Measurements from ENCODE around the gene GPC5.

GPC5 gene

DNA sequence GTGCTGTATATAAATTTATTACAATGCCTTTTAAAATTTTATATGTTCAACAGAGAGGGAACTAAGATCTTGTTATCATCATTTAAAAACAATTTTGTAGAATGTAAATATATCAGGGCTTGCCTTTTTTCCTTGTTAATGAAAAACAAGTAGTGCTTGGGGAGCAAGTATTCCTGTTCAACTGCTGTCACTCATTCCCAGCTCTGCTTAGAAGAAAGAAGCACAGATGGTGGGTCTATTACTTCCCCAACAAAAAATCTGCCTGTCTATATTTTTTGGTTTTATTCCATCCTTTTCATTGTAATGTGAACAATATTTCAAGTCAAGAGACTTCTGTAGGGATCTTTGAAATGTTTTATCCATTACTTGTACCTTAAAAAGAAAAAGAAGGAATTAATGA, 503.9 kb downstream of the GPC5 start:
- peak overlapping the region; percentile 13; the same call in 1 of the 2 replicates for H3K27ac ChIP-seq
- TF ChIP-seq, protein P1, sequence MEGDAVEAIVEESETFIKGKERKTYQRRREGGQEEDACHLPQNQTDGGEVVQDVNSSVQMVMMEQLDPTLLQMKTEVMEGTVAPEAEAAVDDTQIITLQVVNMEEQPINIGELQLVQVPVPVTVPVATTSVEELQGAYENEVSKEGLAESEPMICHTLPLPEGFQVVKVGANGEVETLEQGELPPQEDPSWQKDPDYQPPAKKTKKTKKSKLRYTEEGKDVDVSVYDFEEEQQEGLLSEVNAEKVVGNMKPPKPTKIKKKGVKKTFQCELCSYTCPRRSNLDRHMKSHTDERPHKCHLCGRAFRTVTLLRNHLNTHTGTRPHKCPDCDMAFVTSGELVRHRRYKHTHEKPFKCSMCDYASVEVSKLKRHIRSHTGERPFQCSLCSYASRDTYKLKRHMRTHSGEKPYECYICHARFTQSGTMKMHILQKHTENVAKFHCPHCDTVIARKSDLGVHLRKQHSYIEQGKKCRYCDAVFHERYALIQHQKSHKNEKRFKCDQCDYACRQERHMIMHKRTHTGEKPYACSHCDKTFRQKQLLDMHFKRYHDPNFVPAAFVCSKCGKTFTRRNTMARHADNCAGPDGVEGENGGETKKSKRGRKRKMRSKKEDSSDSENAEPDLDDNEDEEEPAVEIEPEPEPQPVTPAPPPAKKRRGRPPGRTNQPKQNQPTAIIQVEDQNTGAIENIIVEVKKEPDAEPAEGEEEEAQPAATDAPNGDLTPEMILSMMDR (conservative IDR thresholded peaks at IDR 0.05), result no peak

DNA sequence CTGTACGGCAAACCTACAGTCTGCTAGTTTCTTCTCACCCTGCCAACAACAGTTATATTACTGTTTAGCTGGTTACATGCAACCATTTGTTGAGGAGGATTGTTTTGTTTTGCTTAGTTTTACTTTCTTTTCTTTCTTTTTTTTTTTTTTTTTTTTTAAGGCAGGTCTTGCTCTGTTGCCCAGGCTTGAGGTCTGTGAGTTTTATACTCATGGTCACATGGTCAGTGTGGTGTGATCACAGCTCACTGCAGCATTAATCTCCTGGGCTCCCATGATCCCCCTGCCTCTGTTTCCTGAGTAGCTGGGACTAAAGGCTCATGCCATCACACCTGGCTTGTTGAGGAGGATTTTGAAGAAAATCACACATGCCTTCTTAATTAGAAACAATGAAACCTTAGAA, 505.6 kb downstream of the GPC5 start:
- no peak overlapping the region for H3K27ac ChIP-seq
- TF ChIP-seq, protein P1 (conservative IDR thresholded peaks at IDR 0.05), result no peak

DNA sequence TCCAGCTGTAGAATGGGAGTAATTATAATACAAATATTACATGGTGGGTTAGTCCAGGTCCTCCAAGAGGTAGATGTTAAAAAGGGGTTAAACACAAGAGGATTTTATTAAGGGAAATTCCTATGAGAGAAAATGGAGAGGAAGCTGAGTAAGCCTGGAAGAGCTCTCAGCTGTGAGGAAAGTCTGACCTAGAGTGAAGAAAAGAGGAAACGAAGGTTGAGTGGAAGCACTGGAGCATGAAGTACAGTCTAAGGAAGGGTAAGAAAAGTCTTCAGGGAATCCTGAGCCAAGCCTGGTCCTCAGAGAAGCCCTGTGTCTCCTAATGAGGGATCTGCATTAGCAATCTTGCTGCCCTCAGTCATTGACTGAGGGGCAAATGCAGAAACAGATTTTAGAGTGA, 506.2 kb downstream of the GPC5 start:
- TF ChIP-seq, protein P1 (conservative IDR thresholded peaks at IDR 0.05), result no peak
- H3K27ac ChIP-seq, result no peak overlapping the region

DNA sequence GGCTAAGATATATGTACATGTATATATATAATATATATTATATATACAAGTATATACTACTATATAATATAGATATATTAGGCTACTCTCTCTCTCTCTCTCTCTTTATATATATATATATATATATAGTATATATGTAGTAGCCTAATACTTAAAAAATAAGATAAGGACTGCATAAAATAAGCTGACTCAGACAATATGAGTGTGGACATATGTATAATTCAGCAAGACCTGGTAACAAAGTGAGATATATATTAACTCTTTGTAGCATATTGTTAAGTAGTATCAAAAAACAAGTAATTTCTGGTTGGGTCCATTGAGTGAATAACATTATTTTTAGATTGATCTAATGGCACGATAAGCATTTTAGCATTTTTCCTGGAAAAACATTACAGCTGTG, 509.0 kb downstream of the GPC5 start:
- H3K27ac ChIP-seq, result no peak overlapping the region
- TF ChIP-seq, protein P1 (conservative IDR thresholded peaks at IDR 0.05), result no peak

DNA sequence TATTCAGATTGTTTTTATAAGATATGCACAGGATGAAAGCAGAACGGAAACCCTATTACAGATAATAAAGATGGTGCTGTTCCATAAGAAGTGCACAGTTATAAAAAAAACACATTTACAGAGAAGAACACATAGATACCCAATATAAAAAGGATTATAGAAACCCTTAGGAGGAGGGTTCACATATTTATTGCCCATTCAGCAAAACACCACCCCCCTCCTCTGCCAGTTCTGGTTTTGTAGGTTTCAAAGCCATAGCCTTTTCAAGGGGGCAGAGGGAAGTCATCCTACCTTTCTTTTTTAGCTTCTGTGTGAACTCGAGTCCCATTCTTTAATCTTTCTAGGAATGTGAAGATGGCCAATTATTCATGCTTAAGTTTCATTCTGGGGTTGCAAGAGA, 511.2 kb downstream of the GPC5 start:
- no peak overlapping the region for H3K27ac ChIP-seq
- TF ChIP-seq, protein P1 (conservative IDR thresholded peaks at IDR 0.05), result no peak

DNA sequence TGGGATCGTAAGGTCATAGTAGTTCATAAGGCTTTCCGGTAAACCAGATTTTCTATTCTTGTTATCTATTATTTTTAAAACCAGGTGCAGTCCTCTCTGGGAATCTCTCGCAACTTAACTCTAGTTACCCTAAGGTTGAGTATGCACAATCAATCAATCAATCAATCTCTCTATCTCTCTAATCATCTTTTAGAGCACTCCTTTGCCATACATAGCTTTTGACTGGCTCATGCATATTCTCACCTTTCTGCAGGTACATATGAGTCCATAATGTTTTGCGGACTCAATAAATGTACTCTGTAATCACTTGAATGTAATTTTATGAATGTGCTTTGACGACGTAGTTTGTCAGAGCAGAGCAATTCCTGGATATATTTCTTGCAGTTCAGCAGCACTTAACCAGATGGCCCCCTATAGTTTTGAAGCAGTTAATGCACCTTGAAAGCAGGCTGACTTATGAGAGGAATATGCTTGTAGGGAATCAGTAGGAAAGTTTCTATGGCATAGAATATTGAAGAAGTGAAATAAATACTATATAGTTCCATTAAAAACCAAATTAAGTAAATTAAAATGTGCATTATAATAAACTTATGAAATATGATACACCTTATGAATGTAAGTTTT, 524.7 kb downstream of the GPC5 start:
- no peak overlapping the region for H3K27ac ChIP-seq
- TF ChIP-seq, protein P1 (conservative IDR thresholded peaks at IDR 0.05), result peak; percentile 69

DNA sequence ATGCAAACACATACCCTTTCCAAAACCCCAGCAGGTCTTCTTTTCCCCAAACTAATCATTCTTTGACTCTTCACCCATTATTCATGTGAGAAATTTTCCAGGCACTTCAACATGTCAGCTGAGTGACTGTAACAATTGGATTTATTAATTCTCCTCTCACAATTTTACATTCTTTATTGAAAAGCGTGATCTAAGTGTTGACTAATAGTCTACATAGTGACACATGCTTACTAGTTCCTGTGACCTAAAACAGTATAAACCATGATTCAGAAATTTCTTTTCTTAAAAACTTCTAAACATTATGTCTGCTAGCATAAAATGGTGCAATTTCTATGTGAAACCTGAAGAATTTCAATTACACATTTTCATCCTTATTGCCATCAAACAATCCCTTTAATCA, 532.3 kb downstream of the GPC5 start:
- TF ChIP-seq, protein P1 (conservative IDR thresholded peaks at IDR 0.05), result no peak
- H3K27ac ChIP-seq, result no peak overlapping the region
